ENCODE measurements around the gene POMC.

- TF ChIP-seq SP1 (IDR thresholded peaks at IDR 0.05; ENCODE audit: low read depth) = no peak
- no peak for TF ChIP-seq CTCF (IDR thresholded peaks at IDR 0.05 in 2 of 3, conservative IDR thresholded peaks at IDR 0.05 in 1 of 3; ENCODE audit: borderline replicate concordance in 1 of 3, insufficient read depth in 1 of 3, low read depth in 2 of 3, low read length in 2 of 3)
- no peak for TF ChIP-seq EGR1 (IDR thresholded peaks at IDR 0.05; ENCODE audit: low read depth)
- TF ChIP-seq EZH2 (IDR thresholded peaks at IDR 0.05) = no peak
- no peak for TF ChIP-seq POLR2AphosphoS5 (IDR thresholded peaks at IDR 0.05; ENCODE audit: low read depth, low read length)
- TF ChIP-seq POLR2A (IDR thresholded peaks at IDR 0.05; ENCODE audit: borderline replicate concordance, extremely low read depth, insufficient read depth, insufficient read length) = no peak
These were observed 5.9 kb upstream of the POMC start for GRCh38 chr2:25174192-25174861.
